Natural killer cell treated with Interleukin-12 subunit alpha and Interleukin-12 subunit beta and Interleukin-15 and Interleukin-18, amount 100 ng/mL, for 72 hours (primary cell): Measurements from ENCODE around the gene NOTCH1. TPM values are rescaled to one million over a fixed set of nuclear protein-coding genes. Genes with fewer than 3 reads are reported as not detected.

Experiments used
- ATAC-seq, 2 donors: fragments of 150-1000 bp; cut with Tn5 transposase in 1 of 2; sonication (Bioruptor Pico), chemical (Tn5 transposase) in 1 of 2; 2 replicates each; pipeline ENCODE4 v1.10.0; 2021
- DNase-seq: peaks from one replicate; pipeline ENCODE4 v3.0.0; 2022; ENCODE audit warnings: low spot score
- H3K27ac Mint-ChIP-seq, 2 donors: 1 replicate in 1 of 2; 2 replicates in 1 of 2; pipeline ENCODE4 v1.8.0; 2022; ENCODE audit warnings: mixed read lengths in 2 of 2, mild to moderate bottlenecking in 1 of 2, moderate library complexity in 1 of 2
- H3K27me3 Mint-ChIP-seq, 2 donors: 1 replicate in 1 of 2; 2 replicates in 1 of 2; pipeline ENCODE4 v1.8.0; 2022; ENCODE audit warnings: mixed read lengths in 2 of 2
- H3K36me3 Mint-ChIP-seq: one replicate; pipeline ENCODE4 v1.8.0; 2022; ENCODE audit warnings: mixed read lengths
- H3K4me1 Mint-ChIP-seq, 2 donors: 1 replicate in 1 of 2; 2 replicates in 1 of 2; pipeline ENCODE4 v1.8.0; 2022; ENCODE audit warnings: low read depth in 2 of 2, mixed read lengths in 2 of 2, mild to moderate bottlenecking in 1 of 2
- H3K4me3 Mint-ChIP-seq: one replicate; pipeline ENCODE4 v1.8.0; 2022; ENCODE audit warnings: mixed read lengths
- H3K9me3 Mint-ChIP-seq: 2 replicates; pipeline ENCODE4 v1.8.0; 2022; ENCODE audit warnings: mixed read lengths
- total RNA-seq, 2 donors: library from RNA; stranded (reverse); gene quantifications; one replicate each; pipeline ENCODE4 v1.2.3, GENCODE V29; 2022

The NOTCH1 gene
- total RNA-seq, 2 donors from 2014 or later = 57.3 to 85.0 TPM

DNA sequence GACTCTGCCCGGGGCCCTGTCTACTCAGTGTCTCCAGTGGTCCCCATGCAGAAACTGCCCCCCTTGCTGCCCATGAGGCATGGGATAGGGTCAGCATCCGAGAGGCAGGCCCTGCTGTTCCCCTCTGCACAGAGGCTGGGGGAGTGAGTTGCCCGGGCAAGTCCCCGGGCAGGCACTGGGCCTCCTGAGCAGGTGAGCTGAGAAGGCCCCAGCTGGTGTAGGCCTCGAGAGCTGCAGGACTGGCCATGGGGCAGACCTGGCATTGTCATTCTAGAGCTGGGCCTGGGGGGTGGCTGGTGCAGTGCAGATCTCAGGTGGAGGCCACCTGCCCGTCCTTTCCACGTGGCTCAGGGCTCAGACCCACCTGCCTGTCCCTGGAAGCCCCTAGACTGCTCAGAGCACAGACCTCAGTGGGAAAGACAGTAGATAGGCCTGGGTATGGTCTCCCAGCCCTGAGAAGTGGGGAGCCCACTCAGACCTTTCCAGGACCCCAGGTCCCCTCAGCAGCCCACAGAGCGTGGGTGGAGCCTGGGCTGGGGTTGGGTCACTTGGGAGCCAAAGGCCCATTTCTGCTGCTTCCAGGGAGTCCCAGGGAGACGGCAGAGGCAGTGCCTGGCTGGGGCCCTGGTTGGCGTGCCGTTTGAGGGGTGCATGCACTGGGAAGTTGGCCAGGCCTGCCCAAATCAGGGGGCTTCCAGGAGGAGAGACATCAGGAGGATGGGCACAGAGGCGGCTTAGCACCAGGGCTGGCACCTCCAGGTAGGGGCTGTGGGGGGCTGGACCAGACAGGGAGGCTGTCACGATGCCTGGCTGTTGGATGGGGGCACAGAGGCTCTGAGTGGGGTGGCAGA, 4.8 kb upstream of the NOTCH1 start:
- H3K27me3 Mint-ChIP-seq = peaks cover 0 to 3% of the 10 kb centered on the region in 2 donors
- ATAC-seq (no peak), DNase-seq (no peak)
- no peak overlapping the region for H3K27ac Mint-ChIP-seq
- H3K9me3 Mint-ChIP-seq = no peaks in the 10 kb centered on the region
- H3K36me3 Mint-ChIP-seq = no peaks in the 10 kb centered on the region
- H3K4me1 Mint-ChIP-seq = peaks cover 5 to 6% of the 10 kb centered on the region in 2 donors
- no peak overlapping the region for H3K4me3 Mint-ChIP-seq

DNA sequence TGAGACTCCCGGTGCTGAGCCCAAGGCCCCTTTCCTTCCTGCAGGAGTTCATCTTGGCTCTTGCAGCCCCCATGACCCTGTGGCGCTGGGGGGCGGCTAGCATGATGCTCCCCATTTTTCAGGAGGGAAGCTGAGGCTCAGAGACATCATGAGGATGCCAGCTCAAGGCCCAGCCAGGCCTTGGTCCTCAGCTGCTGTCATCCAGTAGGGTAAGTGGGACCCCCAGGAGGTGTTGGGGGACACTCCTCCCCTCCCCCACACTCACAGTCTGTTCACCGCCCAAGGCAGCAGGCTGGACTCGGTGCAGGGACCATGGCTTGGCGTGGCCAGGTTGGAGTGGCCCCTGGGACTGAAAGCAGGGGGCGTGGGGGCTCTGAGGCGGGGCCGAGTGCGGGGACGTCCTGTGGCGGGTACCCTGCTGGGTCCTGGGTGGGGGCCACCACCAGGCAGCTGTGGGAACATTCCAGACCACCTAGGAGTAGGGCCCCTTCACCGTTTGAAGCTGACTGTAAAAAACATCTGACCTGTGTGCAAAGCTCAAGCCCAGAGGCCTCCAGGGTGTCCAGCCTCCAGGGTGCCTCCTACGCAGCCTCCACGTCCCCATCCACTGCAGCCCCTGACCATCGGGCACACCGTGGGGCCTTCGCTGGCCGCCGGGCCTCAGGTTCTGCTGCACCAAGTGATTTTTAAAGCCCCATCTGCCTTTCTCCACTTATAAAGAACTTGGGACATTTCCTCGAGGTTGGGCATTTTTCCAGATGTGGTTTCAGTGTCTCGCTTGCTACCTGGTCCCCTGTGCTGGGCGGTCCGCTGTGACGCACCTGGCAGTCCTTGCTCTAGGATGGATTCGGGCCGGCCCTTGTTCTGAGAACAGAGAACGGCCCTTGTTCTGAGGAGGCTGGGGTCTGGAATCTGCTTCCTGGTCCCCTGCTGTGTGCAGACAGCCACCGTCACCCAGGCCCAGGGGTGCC, 3.4 kb upstream of the NOTCH1 start:
- Mint-ChIP-seq H3K36me3 (no peaks in the 10 kb centered on the region), H3K27me3 (peaks cover 0 to 3% of the 10 kb centered on the region in 2 donors), H3K4me1 (peaks cover 5 to 6% of the 10 kb centered on the region in 2 donors), H3K27ac (no peak overlapping the region), H3K9me3 (no peaks in the 10 kb centered on the region), H3K4me3 (no peak overlapping the region)
- DNase-seq (no peak), ATAC-seq (no peak)

DNA sequence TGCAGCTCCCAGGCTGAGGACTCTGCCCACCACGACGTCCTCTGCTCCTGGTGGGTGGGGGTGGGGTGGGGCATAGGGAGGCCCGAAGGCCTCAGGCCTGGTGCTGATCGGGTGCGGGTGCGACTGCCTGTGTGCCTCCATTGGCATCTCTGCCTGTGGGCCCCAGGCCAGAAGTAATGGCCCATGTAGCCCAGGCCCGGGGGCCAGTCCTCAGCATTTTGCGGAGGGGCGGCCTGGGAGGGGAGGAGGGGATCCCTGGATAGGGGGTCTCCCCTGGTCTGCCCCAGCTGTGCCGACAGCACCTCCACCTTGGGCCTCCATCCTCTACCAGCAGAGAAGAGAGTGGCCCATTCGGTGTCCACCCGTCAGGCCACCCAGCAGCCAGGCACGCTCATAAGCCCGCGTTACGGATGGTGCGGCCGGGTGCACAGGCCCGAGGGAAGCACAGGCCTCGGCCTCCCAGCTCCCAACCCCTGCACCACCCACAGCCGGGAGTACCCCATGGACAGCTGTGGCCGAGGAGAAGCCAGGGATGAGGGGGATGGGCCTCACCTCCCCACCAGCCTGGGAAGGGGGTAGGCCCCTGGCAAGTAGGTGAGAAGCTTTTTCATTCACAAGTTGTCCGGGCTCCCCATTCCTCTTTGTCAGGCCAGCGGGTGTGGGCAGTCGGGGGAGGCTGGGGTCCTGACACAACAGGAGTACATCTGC, 1.8 kb upstream of the NOTCH1 start:
- H3K36me3 Mint-ChIP-seq = no peaks in the 10 kb centered on the region
- DNase-seq (no peak), ATAC-seq (no peak)
- no peak overlapping the region for H3K4me3 Mint-ChIP-seq
- peaks cover 0 to 3% of the 10 kb centered on the region in 2 donors for H3K27me3 Mint-ChIP-seq
- H3K4me1 Mint-ChIP-seq = peaks cover 5 to 15% of the 10 kb centered on the region in 2 donors
- no peak overlapping the region for H3K27ac Mint-ChIP-seq
- no peaks in the 10 kb centered on the region for H3K9me3 Mint-ChIP-seq

DNA sequence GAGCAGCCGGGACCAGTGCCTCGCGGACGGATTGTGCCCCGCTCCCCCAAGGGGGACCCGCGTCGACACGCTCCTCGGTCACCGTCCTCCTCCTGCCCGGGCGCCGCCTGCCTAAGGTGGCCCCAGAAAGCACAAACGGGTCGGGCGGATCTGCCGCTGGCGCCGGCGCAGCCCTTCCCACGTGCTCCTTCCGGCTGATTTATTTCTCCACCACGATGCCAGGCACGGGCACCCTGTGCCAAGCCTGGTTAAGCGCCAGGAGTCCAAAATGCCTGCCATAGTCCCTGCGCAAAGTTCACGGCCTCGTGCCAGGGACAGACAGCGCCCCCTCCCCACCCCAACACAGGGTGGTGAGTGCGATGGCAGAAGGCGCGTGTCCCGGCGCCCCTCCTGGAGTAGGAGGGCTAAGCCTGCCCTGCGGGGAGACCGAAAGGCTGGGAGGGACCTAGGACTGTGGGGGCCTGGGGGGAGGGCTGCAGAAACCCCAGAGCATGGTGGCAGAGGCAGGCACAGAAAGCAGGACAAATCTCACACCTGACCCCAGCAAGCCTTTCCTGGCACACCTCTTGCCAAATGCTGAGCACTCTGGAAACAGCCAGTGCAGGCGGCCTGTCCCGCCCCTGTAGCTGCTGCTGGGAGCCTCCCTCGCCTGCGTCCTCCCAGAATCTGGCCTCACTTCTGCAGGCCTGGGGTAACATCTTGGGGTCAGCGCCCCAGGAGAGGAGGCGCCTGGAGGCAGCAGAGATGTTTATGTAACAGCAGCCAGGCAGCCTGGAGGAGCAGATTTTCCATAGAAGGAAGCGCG, 1.1 kb upstream of the NOTCH1 start:
- Mint-ChIP-seq H3K4me3 (peak overlapping the region; percentile 82), H3K27ac (peak overlapping the region in 1 of 2 donors; percentile 62), H3K4me1 (peaks cover 5 to 15% of the 10 kb centered on the region in 2 donors), H3K36me3 (no peaks in the 10 kb centered on the region), H3K9me3 (no peaks in the 10 kb centered on the region), H3K27me3 (peaks cover 0 to 3% of the 10 kb centered on the region in 2 donors)
- peak; percentile 75 for DNase-seq
- peak in 1 of 2 donors; percentile 21 for ATAC-seq

DNA sequence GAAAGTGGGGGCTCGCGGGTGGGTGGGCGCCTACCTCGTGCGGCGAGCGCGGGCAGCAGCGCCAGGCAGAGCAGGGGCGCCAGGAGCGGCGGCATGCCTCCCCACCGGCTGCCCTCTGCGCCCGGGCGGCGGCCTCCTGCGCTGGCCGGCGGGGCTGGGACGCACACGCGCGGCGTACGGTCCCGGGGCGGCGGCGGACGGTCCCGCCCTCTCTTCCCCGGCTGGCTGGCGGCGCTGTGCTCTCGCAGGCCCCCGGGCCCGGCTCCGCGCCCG, 220 bp downstream of the NOTCH1 start:
- no peak overlapping the region for H3K27ac Mint-ChIP-seq
- no peak for ATAC-seq
- no peak overlapping the region for H3K4me3 Mint-ChIP-seq
- DNase-seq = no peak
- H3K4me1 Mint-ChIP-seq = peaks cover 11 to 21% of the 10 kb centered on the region in 2 donors
- H3K36me3 Mint-ChIP-seq = no peaks in the 10 kb centered on the region
- no peaks in the 10 kb centered on the region for H3K27me3 Mint-ChIP-seq
- H3K9me3 Mint-ChIP-seq = no peaks in the 10 kb centered on the region

DNA sequence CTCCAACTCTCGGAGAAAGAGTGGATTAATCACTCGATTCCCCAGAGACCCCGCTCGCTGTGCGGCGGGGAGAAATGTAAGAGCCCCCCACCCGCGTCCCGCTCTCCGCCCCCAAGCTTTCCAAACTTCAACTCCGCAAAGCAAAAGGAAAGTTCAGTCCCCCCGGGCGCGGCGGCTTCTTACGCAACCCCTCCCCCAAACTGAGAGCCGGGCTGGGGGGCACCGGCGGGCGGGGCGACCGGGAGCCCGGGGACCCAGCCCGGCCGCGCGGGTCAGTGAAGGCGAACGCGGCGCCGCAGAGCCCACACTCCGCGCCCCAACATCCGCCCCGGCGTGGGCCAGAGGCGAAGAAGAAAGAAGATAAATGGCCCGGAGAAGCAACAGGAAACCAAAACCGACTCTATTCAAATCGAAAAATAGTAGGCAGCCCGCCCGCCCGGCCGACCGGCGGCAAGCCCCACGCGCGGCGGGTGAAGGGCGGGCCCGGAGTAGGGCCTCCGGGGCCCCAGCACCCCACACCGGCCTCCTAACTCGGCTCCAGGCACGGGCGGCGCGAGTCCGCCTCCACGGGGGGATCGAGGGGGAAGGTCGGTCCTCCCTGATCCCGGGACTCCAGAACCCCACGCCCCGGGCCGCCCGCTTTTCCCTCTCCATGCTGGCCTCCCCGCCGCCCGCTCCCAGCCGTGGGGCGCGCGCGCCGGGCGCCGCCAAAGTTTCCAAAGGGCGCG, 720 bp downstream of the NOTCH1 start:
- Mint-ChIP-seq H3K9me3 (no peaks in the 10 kb centered on the region), H3K27ac (peak overlapping the region; percentile 18 to 31), H3K27me3 (no peaks in the 10 kb centered on the region), H3K4me3 (peak overlapping the region; percentile 81), H3K4me1 (peaks cover 16 to 26% of the 10 kb centered on the region in 2 donors), H3K36me3 (no peaks in the 10 kb centered on the region)
- ATAC-seq = peak; percentile 56 to 72
- DNase-seq = peak; percentile 80

DNA sequence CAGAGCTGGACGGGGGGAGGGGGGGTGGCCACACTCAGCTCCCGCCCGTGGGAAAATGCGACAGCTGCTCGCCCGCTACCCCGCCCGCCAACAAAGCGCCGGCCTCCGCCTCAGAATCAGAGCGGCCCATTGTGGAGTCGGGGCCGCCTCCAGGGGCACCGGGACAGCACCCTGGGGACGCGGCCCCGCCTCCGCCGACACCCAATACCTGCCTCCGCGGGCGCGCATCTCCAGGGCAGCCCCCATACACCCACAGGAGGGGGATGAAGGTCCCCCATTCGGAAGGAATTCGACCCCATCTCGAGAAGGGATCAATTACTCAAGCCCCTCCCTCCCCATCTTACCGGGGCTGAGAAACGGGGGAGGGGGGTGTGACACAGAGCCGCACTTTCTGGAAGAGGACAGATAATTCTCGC, 1.3 kb downstream of the NOTCH1 start:
- Mint-ChIP-seq H3K4me1 (peaks cover 22 to 32% of the 10 kb centered on the region in 2 donors), H3K4me3 (peak overlapping the region; percentile 81), H3K36me3 (no peaks in the 10 kb centered on the region), H3K27ac (peak overlapping the region; percentile 18 to 31), H3K27me3 (no peaks in the 10 kb centered on the region), H3K9me3 (no peaks in the 10 kb centered on the region)
- ATAC-seq = peak in 1 of 2 donors; percentile 12
- DNase-seq = peak; percentile 80

DNA sequence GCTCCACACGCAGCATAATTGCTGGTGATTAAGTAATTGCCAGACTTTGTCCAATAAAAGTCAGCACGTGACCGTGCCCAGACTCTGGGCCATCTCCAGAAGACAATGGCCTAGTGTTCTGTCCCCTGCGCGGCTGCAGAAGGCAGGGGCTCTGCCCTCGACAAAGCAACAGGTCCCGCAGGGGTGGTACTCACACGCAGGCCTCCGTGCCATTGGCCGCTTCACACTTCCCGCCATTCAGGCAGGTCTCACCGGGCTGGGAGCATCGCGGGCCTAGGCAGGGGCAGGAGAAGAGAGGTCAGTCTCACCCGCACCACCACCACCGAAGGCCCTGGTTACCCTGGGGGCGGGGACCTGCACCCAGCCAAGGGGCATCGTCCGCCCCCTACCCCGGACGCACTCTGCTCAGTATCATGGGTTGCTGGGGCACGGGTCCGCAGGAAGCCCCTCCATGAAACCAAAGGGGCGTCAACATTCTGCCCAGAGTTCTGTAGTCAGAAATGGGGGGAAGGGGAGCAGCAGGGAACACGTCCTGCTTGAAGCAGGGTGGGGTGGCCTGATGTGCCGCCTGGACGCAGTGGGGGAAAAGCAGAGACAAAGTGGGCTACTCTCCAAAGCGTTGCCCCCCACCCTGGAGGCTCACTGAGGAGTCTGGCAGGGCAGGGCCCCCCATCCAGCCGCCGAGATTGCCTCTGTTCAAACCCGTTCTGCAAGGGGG, 1.9 kb downstream of the NOTCH1 start:
- H3K27ac Mint-ChIP-seq = peak overlapping the region in 1 of 2 donors; percentile 18
- peaks cover 28 to 36% of the 10 kb centered on the region in 2 donors for H3K4me1 Mint-ChIP-seq
- DNase-seq = no peak
- no peaks in the 10 kb centered on the region for H3K36me3 Mint-ChIP-seq
- no peaks in the 10 kb centered on the region for H3K27me3 Mint-ChIP-seq
- H3K4me3 Mint-ChIP-seq = peak overlapping the region; percentile 81
- no peaks in the 10 kb centered on the region for H3K9me3 Mint-ChIP-seq
- ATAC-seq = no peak

DNA sequence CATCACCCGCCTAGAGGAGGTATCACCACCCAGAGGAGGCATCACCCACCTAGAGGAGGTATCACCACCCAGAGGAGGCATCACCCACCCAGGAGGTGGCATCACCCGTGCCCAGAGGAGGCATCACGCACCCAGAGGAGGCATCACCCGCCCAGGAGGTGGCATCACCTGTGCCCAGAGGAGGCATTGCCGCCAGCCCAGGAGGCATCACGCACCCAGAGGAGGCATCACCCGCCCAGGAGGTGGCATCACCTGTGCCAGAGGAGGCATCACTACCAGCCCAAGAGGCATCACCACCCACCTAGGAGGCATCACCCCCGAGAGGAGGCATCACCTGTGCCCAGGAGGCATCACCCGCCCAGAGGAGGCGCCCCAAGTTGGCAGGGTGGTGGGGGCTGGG, 2.6 kb downstream of the NOTCH1 start:
- Mint-ChIP-seq H3K36me3 (no peaks in the 10 kb centered on the region), H3K4me3 (peak overlapping the region; percentile 81), H3K9me3 (no peaks in the 10 kb centered on the region), H3K4me1 (peaks cover 34 to 39% of the 10 kb centered on the region in 2 donors), H3K27ac (no peak overlapping the region), H3K27me3 (no peaks in the 10 kb centered on the region)
- DNase-seq (no peak), ATAC-seq (no peak)

DNA sequence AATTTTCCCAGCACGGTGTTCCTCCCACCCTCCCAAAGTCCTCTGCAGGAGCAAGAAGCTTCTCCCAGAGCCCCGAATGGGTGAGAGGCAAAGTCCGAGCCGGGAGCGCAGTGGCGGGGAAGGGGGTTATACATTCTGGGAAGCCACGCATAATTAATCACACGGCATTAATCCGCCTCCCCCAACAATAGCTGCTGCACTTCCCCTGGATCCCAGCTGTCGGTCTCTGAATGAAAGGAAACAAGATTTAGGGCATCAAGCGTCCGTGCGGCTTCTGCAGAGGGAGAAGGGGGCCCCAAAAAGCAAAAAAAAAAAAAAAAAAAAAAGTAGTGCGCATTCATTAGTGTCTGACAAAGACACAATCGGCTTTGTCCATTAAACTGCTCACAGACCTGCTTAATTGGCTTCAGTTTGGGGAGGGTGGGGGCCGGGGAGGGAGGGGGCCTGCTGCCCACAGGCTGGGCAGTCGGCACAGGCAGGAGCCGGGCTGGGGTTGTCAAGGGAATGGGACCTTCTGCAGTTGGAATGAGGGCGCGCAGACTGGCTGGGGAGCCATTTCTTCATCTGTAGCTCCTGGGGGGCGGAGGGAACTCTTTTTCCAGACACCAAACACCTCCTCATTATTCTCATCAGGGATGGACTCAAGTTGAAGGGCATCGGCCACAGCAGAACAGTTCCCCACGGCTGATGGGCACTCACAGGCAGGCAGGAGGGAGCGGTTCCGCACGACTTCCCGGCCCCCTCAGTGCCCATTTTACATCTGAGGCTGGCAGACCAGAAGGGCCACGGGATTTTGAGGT, 3.4 kb downstream of the NOTCH1 start:
- Mint-ChIP-seq H3K9me3 (no peaks in the 10 kb centered on the region), H3K36me3 (no peaks in the 10 kb centered on the region), H3K4me3 (peak overlapping the region; percentile 81), H3K27ac (no peak overlapping the region), H3K4me1 (peaks cover 40 to 43% of the 10 kb centered on the region in 2 donors), H3K27me3 (no peaks in the 10 kb centered on the region)
- DNase-seq (no peak), ATAC-seq (no peak)

DNA sequence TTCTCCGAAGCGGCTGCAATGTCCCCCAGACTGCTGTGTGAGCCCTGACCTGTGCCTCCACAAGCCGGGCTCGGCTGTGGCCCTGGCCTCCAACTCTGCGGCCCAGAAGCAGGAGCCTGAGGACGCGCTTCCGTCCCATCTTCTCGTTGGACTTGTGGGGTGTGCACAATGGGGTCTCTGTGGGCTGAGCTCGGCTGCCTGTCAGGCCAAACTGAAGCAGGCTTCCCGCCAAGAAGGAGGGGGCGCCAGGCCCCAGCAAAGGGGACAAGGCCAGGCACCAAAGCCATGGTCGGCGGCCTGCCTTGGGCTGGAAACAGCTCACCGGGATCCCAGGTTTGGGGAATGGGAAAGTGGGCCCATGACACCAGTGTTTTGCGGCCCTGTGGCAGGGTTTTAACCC, 4.1 kb downstream of the NOTCH1 start:
- Mint-ChIP-seq H3K36me3 (no peaks in the 10 kb centered on the region), H3K27me3 (no peaks in the 10 kb centered on the region), H3K4me1 (peaks cover 41 to 42% of the 10 kb centered on the region in 2 donors), H3K27ac (no peak overlapping the region), H3K4me3 (peak overlapping the region; percentile 12), H3K9me3 (no peaks in the 10 kb centered on the region)
- DNase-seq = no peak
- no peak for ATAC-seq
